ENCODE measurements around the gene CD99L2.

DNA sequence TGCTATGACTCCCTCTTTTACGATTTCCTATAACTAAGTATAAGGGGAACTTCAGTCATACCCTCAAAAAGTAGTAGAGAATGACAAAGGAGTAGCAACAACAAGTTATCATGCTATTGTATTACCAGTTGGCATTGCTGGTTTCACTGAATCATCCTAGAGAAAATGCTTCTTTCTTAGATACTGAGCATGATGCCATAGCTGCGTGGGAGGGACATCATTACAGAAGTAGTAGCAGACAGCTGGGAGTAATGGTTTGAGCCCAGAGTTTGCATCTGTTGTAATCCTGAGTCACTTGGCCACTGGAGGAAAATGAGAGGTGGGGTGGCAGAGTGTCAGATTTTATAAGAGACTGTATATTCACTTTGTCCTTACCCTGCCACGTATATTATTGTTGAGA, 166.7 kb downstream of the CD99L2 start:
- no peak for TF ChIP-seq EZH2 (IDR thresholded peaks at IDR 0.05; ENCODE audit: insufficient read depth, poor library complexity, severe bottlenecking)
- no peak for TF ChIP-seq EZH2phosphoT487 (IDR thresholded peaks at IDR 0.05; ENCODE audit: insufficient read depth, low read depth)

Measured in GM23248 (cell line).